Loucy (cell line): ENCODE results near the gene H2AZ2.

Experiments
- EZH2phosphoT487 ChIP-seq: fragments of 200-600 bp; IDR thresholded peaks from 2 replicates; pipeline ENCODE4 v1.6.1; 2018; ENCODE audit warnings: antibody characterized with exemption, mild to moderate bottlenecking, moderate library complexity, borderline replicate concordance
- TF ChIP-seq, protein P1 (sequence below): fragments of 200-600 bp; sonication (generic); conservative IDR thresholded peaks from 2 replicates; pipeline ENCODE4 v1.5.1; 2014; ENCODE audit warnings: mild to moderate bottlenecking, antibody characterized with exemption, low read length

GRCh38 chr7:44827567-44827966 lies 20.3 kb downstream of the H2AZ2 start:
- TF ChIP-seq, protein P1, sequence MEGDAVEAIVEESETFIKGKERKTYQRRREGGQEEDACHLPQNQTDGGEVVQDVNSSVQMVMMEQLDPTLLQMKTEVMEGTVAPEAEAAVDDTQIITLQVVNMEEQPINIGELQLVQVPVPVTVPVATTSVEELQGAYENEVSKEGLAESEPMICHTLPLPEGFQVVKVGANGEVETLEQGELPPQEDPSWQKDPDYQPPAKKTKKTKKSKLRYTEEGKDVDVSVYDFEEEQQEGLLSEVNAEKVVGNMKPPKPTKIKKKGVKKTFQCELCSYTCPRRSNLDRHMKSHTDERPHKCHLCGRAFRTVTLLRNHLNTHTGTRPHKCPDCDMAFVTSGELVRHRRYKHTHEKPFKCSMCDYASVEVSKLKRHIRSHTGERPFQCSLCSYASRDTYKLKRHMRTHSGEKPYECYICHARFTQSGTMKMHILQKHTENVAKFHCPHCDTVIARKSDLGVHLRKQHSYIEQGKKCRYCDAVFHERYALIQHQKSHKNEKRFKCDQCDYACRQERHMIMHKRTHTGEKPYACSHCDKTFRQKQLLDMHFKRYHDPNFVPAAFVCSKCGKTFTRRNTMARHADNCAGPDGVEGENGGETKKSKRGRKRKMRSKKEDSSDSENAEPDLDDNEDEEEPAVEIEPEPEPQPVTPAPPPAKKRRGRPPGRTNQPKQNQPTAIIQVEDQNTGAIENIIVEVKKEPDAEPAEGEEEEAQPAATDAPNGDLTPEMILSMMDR = no peak
- no peak for TF ChIP-seq EZH2phosphoT487
